Lower leg skin (tissue), 3 donors: ENCODE results near the gene SIRPA.

Experiments
- CTCF ChIP-seq, 3 donors: fragments of 450-650 bp; IDR thresholded peaks; one replicate each; pipeline ENCODE4 v1.5.1; 2016; ENCODE audit warnings: antibody characterized with exemption in 3 of 3, mild to moderate bottlenecking in 3 of 3, moderate library complexity in 2 of 3
- POLR2A ChIP-seq, 2 donors: fragments of 450-650 bp; IDR thresholded peaks; one replicate each; pipeline ENCODE4 v1.6.1; 2016 to 2017; ENCODE audit warnings: antibody characterized with exemption in 2 of 2, mild to moderate bottlenecking in 1 of 2, moderate library complexity in 1 of 2

DNA sequence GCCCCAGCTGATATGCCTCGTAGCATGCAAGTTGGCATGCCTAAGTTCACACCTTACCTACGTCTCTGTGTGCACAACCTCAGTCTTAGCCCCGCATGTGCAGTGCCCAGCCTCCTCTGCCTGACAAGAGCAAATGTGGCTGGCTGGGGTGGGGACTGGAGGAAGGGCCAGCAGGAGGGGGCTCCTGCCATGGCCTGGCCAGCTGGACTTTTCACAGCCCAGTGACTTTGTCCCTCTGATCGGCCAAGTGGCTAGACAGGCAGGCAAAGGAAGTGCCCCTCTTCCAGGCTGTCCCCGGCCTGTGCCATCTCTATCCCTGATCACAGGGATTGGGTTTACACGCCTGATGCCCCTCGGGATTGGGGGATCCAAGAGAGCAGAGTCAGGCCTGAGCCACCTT is 49.5 kb upstream of the SIRPA start:
- TF ChIP-seq CTCF (IDR thresholded peaks at IDR 0.05): no peak
- TF ChIP-seq POLR2A (IDR thresholded peaks at IDR 0.05): no peak
